Measurements from ENCODE around the gene C8A.

DNA sequence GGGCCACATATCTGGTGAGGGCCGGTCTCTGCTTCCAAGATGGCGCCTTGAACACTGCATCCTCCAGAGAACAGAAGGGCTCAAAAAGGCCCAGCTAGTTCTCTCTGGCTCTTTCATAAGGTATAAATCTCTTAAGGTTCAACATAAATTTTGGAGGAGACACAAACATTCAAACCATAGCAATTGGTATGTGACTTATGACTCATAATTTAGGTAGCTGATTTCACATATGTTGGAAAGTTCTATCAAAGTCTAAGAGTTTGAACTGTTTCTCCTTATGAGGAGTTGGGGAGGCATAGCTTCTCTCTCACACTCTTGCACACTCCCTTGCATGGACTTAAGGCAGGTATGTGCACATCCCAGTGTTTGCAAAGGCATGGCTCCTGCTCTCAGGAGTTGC, 30.3 kb upstream of the C8A start:
- TF ChIP-seq GABPA (IDR thresholded peaks at IDR 0.05; ENCODE audit: borderline replicate concordance, insufficient read depth, low read length): no peak
- TF ChIP-seq POLR2A (IDR thresholded peaks at IDR 0.05; ENCODE audit: control extremely low read depth in 1 of 2, low read depth in 2 of 2, low read length in 2 of 2): no peak
- TF ChIP-seq RAD21 (IDR thresholded peaks at IDR 0.05 in 1 of 2, conservative IDR thresholded peaks at IDR 0.05 in 1 of 2; ENCODE audit: low read depth in 2 of 2, low read length in 2 of 2): no peak
- no peak for TF ChIP-seq YY1 (IDR thresholded peaks at IDR 0.05; ENCODE audit: low read depth, low read length)
- TF ChIP-seq, protein P1, sequence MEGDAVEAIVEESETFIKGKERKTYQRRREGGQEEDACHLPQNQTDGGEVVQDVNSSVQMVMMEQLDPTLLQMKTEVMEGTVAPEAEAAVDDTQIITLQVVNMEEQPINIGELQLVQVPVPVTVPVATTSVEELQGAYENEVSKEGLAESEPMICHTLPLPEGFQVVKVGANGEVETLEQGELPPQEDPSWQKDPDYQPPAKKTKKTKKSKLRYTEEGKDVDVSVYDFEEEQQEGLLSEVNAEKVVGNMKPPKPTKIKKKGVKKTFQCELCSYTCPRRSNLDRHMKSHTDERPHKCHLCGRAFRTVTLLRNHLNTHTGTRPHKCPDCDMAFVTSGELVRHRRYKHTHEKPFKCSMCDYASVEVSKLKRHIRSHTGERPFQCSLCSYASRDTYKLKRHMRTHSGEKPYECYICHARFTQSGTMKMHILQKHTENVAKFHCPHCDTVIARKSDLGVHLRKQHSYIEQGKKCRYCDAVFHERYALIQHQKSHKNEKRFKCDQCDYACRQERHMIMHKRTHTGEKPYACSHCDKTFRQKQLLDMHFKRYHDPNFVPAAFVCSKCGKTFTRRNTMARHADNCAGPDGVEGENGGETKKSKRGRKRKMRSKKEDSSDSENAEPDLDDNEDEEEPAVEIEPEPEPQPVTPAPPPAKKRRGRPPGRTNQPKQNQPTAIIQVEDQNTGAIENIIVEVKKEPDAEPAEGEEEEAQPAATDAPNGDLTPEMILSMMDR (IDR thresholded peaks at IDR 0.05; ENCODE audit: control extremely low read depth in 1 of 3, insufficient read depth in 1 of 3, low read depth in 1 of 3, low read length in 3 of 3): no peak
- TF ChIP-seq TAF1 (IDR thresholded peaks at IDR 0.05; ENCODE audit: low read depth, low read length): no peak
- TF ChIP-seq KDM5A (IDR thresholded peaks at IDR 0.05; ENCODE audit: low read length): no peak
- TF ChIP-seq, protein P2, sequence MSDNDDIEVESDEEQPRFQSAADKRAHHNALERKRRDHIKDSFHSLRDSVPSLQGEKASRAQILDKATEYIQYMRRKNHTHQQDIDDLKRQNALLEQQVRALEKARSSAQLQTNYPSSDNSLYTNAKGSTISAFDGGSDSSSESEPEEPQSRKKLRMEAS (IDR thresholded peaks at IDR 0.05): no peak
- no peak for TF ChIP-seq RFX5 (IDR thresholded peaks at IDR 0.05; ENCODE audit: borderline replicate concordance, low read depth, low read length)
- no peak for TF ChIP-seq SRF (IDR thresholded peaks at IDR 0.05; ENCODE audit: low read depth, low read length)
- no peak for TF ChIP-seq EZH2 (IDR thresholded peaks at IDR 0.05; ENCODE audit: low read depth, low read length, severe bottlenecking)
- no peak for TF ChIP-seq POLR2AphosphoS5 (IDR thresholded peaks at IDR 0.05; ENCODE audit: low read depth, low read length)

All from H1 (cell line).